GM23338 (cell line): ENCODE measurements around the gene PGAM4. TPM values are rescaled to one million over a fixed set of nuclear protein-coding genes. Genes with fewer than 3 reads are reported as not detected.

ENCODE experiments used
- ATAC-seq: fragments of 200-7000 bp; cut with Tn5 transposase; 3 replicates; pipeline ENCODE4 v1.9.1; 2020
- DNase-seq: peaks from one replicate; pipeline ENCODE4 v3.0.0-alpha.2; 2015; ENCODE audit warnings: low spot score
- H2AFZ ChIP-seq: fragments of 200-600 bp; sonication (generic); 2 replicates; pipeline ENCODE4 v1.8.0; 2016; ENCODE audit warnings: antibody characterized with exemption, mild to moderate bottlenecking, moderate library complexity
- H3F3A ChIP-seq: fragments of 200-600 bp; sonication (generic); replicated peaks from 2 replicates; pipeline ENCODE4 v1.8.0; 2017; ENCODE audit warnings: antibody characterized with exemption, mixed run types, low read depth
- H3K27ac ChIP-seq: fragments of 200-600 bp; sonication (generic); 2 replicates; pipeline ENCODE4 v1.6.1; 2016; ENCODE audit warnings: low read depth
- H3K27me3 ChIP-seq: fragments of 200-600 bp; sonication (generic); 2 replicates; pipeline ENCODE4 v1.8.0; 2016; ENCODE audit warnings: mild to moderate bottlenecking, mixed run types, moderate library complexity; ENCODE audit not compliant: insufficient read depth
- H3K36me3 ChIP-seq: fragments of 200-600 bp; sonication (generic); 2 replicates; pipeline ENCODE4 v1.8.0; 2016; ENCODE audit warnings: mild to moderate bottlenecking; ENCODE audit not compliant: insufficient read depth
- H3K4me1 ChIP-seq: fragments of 200-600 bp; sonication (generic); 2 replicates; pipeline ENCODE4 v1.8.0; 2016; ENCODE audit warnings: mild to moderate bottlenecking, moderate library complexity; ENCODE audit not compliant: insufficient read depth
- H3K4me2 ChIP-seq: fragments of 200-600 bp; sonication (generic); 2 replicates; pipeline ENCODE4 v1.7.1; 2017; ENCODE audit warnings: mixed run types
- H3K4me3 ChIP-seq: fragments of 200-600 bp; sonication (generic); 2 replicates; pipeline ENCODE4 v1.6.1; 2016; ENCODE audit warnings: mixed run types
- H3K79me2 ChIP-seq: fragments of 200-600 bp; sonication (generic); replicated peaks from 2 replicates; pipeline ENCODE4 v1.8.0; 2017; ENCODE audit warnings: mild to moderate bottlenecking; ENCODE audit not compliant: insufficient read depth
- H3K9me2 ChIP-seq: fragments of 200-600 bp; sonication (generic); 2 replicates; pipeline ENCODE4 v1.8.0; 2017; ENCODE audit not compliant: insufficient read depth
- H4K20me1 ChIP-seq: fragments of 200-600 bp; sonication (generic); replicated peaks from 2 replicates; pipeline ENCODE4 v1.8.0; 2017; ENCODE audit warnings: mild to moderate bottlenecking; ENCODE audit not compliant: insufficient read depth
- H3K27ac Mint-ChIP-seq: 2 replicates; pipeline ENCODE4 v1.8.0; 2020; ENCODE audit warnings: inconsistent platforms, mild to moderate bottlenecking, moderate library complexity, mixed read lengths
- H3K27me3 Mint-ChIP-seq: 3 replicates; pipeline ENCODE4 v1.8.0; 2022; ENCODE audit warnings: low read depth, mild to moderate bottlenecking, moderate library complexity, mixed read lengths, inconsistent platforms; ENCODE audit not compliant: insufficient read depth, poor library complexity
- H3K36me3 Mint-ChIP-seq: 3 replicates; pipeline ENCODE4 v1.8.0; 2021; ENCODE audit warnings: low read depth, mild to moderate bottlenecking, inconsistent platforms, moderate library complexity, mixed read lengths
- H3K4me1 Mint-ChIP-seq: 3 replicates; pipeline ENCODE4 v1.8.0; 2020; ENCODE audit warnings: mild to moderate bottlenecking, inconsistent platforms, mixed read lengths
- H3K4me3 Mint-ChIP-seq: 3 replicates; pipeline ENCODE4 v1.8.0; 2021; ENCODE audit warnings: moderate library complexity, mild to moderate bottlenecking, inconsistent platforms, mixed read lengths
- H3K9me3 Mint-ChIP-seq: 3 replicates; pipeline ENCODE4 v1.8.0; 2020; ENCODE audit warnings: moderate library complexity, mild to moderate bottlenecking, inconsistent platforms, mixed read lengths
- CREB1 ChIP-seq: fragments of 250-450 bp; sonication (Bioruptor Pico); IDR thresholded peaks from 2 replicates; pipeline ENCODE4 v1.5.0; 2020; ENCODE audit warnings: low read depth, mild to moderate bottlenecking, moderate library complexity
- CTCF ChIP-seq, 2 experiments: fragments of 200-600 bp in 1 of 2; sonication (generic) in 1 of 2; conservative IDR thresholded peaks; 2 replicates each; pipeline versions ENCODE4 v1.5.1 to v1.6.1; 2016 to 2017; ENCODE audit warnings: antibody characterized with exemption in 2 of 2, low read depth in 2 of 2, mild to moderate bottlenecking in 2 of 2, moderate library complexity in 1 of 2
- ETS1 ChIP-seq: IDR thresholded peaks from 2 replicates; pipeline ENCODE4 v1.6.1; 2016; ENCODE audit warnings: antibody characterized with exemption
- EZH2phosphoT487 ChIP-seq: fragments of 200-600 bp; sonication (generic); IDR thresholded peaks from one replicate; pipeline ENCODE4 v1.8.1; 2018; ENCODE audit warnings: antibody characterized with exemption; ENCODE audit not compliant: unreplicated experiment
- JUNB ChIP-seq: IDR thresholded peaks from one replicate; pipeline ENCODE4 v1.6.1; 2016; ENCODE audit warnings: antibody characterized with exemption; ENCODE audit not compliant: unreplicated experiment
- NANOG ChIP-seq: IDR thresholded peaks from 2 replicates; pipeline ENCODE4 v1.6.1; 2016; ENCODE audit warnings: antibody characterized with exemption, borderline replicate concordance
- REST ChIP-seq: IDR thresholded peaks from one replicate; pipeline ENCODE4 v1.6.1; 2018; ENCODE audit warnings: antibody characterized with exemption; ENCODE audit not compliant: unreplicated experiment
- STAT1 ChIP-seq: IDR thresholded peaks from one replicate; pipeline ENCODE4 v1.6.1; 2016; ENCODE audit warnings: antibody characterized with exemption; ENCODE audit not compliant: unreplicated experiment
- ZNF114 ChIP-seq: fragments of 250-450 bp; sonication (Bioruptor Pico); IDR thresholded peaks from 2 replicates; pipeline ENCODE4 v1.5.0; 2020; ENCODE audit warnings: mild to moderate bottlenecking, moderate library complexity
- ZNF331 ChIP-seq: fragments of 250-450 bp; sonication (Bioruptor Pico); IDR thresholded peaks from 2 replicates; pipeline ENCODE4 v1.5.0; 2020; ENCODE audit warnings: low read depth, mild to moderate bottlenecking, moderate library complexity
- polyA plus RNA-seq: library from polyadenylated mRNA; unstranded; fragments of >200 nt; fragmentation: Nextera tagmentation; extraction: Ambion mirVana; gene quantifications from 2 replicates; pipeline ENCODE4 v1.2.1, GENCODE V29; 2016
- total RNA-seq: library from RNA; depleted of rRNA; stranded (reverse); fragments of >200 nt; shearing (Covaris generic); gene quantifications from 2 replicates; pipeline ENCODE4 v1.2.3, GENCODE V29; 2014

Gene PGAM4
- total and polyA plus RNA-seq, 2 experiments from 2014 or later = 0.52 TPM; not detected in 1

- no peak overlapping the region for H3K27ac ChIP-seq
- Mint-ChIP-seq H3K36me3 (no peaks in the 10 kb centered on the region), H3K27ac (no peak overlapping the region), H3K27me3 (peaks cover 2% of the 10 kb centered on the region), H3K9me3 (no peaks in the 10 kb centered on the region), H3K4me1 (no peaks in the 10 kb centered on the region), H3K4me3 (no peak overlapping the region)
- no peaks in the 10 kb centered on the region for H3K27me3 ChIP-seq
- no peak overlapping the region for H3K4me3 ChIP-seq
- DNase-seq = no peak
- no peaks in the 10 kb centered on the region for H3F3A ChIP-seq
- no peaks in the 10 kb centered on the region for H3K9me2 ChIP-seq
- H3K36me3 ChIP-seq = no peaks in the 10 kb centered on the region
- H2AFZ ChIP-seq = no peak overlapping the region
- H4K20me1 ChIP-seq = no peaks in the 10 kb centered on the region
- no peaks in the 10 kb centered on the region for H3K79me2 ChIP-seq
- H3K4me2 ChIP-seq = no peak overlapping the region
- TF ChIP-seq STAT1 (no peak), JUNB (no peak), ZNF114 (CRISPR knock-in tag) (no peak), CREB1 (CRISPR knock-in tag) (no peak), CTCF (conservative IDR thresholded peaks at IDR 0.05; ENCODE audit: low read depth in 2 of 2) (no peak)
- H3K4me1 ChIP-seq = no peaks in the 10 kb centered on the region
- no peak for ATAC-seq
Observed at GRCh38 chrX:77962068-77962902, 7.2 kb downstream of the PGAM4 start.

- Histone ChIP-seq H3K4me1 (no peaks in the 10 kb centered on the region), H3K9me2 (no peaks in the 10 kb centered on the region), H3K27me3 (no peaks in the 10 kb centered on the region), H4K20me1 (no peaks in the 10 kb centered on the region), H3K79me2 (no peaks in the 10 kb centered on the region), H3K4me3 (no peak overlapping the region), H3K36me3 (no peaks in the 10 kb centered on the region), H3F3A (no peaks in the 10 kb centered on the region), H2AFZ (no peak overlapping the region), H3K27ac (no peak overlapping the region), H3K4me2 (no peak overlapping the region)
- TF ChIP-seq EZH2phosphoT487 (no peak), NANOG (no peak), ZNF114 (CRISPR knock-in tag) (no peak), CTCF (conservative IDR thresholded peaks at IDR 0.05; ENCODE audit: low read depth in 2 of 2) (no peak), ETS1 (no peak), JUNB (no peak), REST (no peak), STAT1 (no peak), ZNF331 (CRISPR knock-in tag) (no peak)
- Mint-ChIP-seq H3K27ac (no peak overlapping the region), H3K9me3 (no peaks in the 10 kb centered on the region), H3K4me1 (no peaks in the 10 kb centered on the region), H3K4me3 (no peak overlapping the region), H3K36me3 (no peaks in the 10 kb centered on the region), H3K27me3 (peaks cover 2% of the 10 kb centered on the region)
- ATAC-seq = no peak
- DNase-seq = no peak
Observed at GRCh38 chrX:77961063-77961462, 8.4 kb downstream of the PGAM4 start.
